GM06990 (cell line): ENCODE measurements around the gene PLAC8.

Experiments
- DNase-seq: peaks from one replicate; pipeline ENCODE4 v3.0.0-alpha.2; 2011; ENCODE audit not compliant: insufficient read length; ENCODE audit errors: extremely low read depth
- H3K27me3 ChIP-seq: replicated peaks from 2 replicates; pipeline ENCODE4 v1.6.0; 2011; ENCODE audit warnings: low read length; ENCODE audit not compliant: control insufficient read depth, insufficient read depth
- H3K36me3 ChIP-seq: 2 replicates; pipeline ENCODE4 v1.5.1; 2011; ENCODE audit warnings: low read length; ENCODE audit not compliant: control insufficient read depth, insufficient read depth
- H3K4me3 ChIP-seq: replicated peaks from 2 replicates; pipeline ENCODE4 v1.5.1; 2011; ENCODE audit warnings: low read depth, mild to moderate bottlenecking, control low read depth, low read length
- CTCF ChIP-seq: IDR thresholded peaks from 2 replicates; pipeline ENCODE4 v1.5.1; 2011; ENCODE audit warnings: low read length, control low read depth, mild to moderate bottlenecking, inconsistent platforms; ENCODE audit not compliant: insufficient read depth, poor library complexity, severe bottlenecking

The PLAC8 gene

GRCh38 chr4:83109480-83110222, 4.9 kb downstream of the PLAC8 start:
- DNase-seq, result peak; percentile 74
- no peaks in the 10 kb centered on the region for H3K27me3 ChIP-seq
- TF ChIP-seq CTCF, result no peak
- H3K36me3 ChIP-seq, result peaks cover 5% of the 10 kb centered on the region
- peak overlapping the region; percentile 76 for H3K4me3 ChIP-seq

DNA sequence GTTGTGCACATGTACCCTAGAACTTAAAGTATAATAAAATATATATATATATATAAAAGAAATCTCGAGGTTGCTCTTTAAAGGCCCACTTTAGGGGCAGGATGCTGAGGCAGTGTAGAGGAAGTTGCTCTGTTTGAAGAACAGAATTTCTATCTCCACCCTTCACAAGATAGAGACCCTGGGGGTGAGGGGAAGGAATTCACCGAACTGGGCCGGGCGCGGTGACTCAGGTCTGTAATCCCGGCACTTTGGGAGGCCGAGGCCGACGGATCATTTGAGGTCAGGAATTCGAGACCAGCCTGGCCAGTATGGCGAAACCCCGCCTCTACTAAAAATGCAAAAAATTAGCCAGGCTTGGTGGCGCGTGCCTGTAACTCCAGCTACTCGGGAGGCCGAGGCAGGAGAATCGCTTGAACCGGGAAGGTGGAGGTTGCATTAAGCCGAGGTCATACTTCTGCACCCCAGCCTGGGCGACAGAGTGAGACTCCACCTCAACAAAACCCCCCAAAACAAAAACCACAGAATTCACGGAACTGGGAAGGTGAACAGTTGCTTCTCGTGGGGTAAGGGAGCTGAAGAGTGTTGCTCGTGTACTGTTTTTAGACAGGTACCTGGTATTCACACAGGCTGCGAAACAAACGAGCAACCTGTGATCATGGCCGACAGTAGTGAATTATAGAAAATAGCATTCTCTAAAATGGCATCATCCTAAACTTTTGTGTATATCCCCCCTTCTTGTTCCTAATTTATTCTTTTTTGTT, 6.2 kb downstream of the PLAC8 start:
- Histone ChIP-seq H3K36me3 (peaks cover 6% of the 10 kb centered on the region), H3K27me3 (no peaks in the 10 kb centered on the region), H3K4me3 (peak overlapping the region; percentile 76)
- no peak for DNase-seq
- no peak for TF ChIP-seq CTCF

DNA sequence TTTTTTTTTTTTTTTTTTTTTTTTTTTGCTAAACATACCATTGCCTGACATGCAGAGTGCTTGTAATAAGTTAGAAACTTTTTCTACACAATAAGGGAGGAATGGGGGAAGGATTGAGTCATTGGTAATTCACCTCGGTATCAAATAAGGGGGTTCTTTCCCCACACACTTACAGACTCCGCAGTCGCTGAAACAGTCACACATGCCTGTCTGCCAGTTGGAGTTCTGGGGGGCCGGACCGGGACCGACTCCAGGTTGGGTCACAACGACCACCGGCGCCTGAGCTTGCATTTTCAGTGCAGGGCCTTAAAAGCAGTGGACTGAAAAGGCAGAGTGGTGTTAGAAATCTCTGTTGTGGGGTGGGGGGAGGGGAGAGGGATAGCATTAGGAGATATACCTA, 6.9 kb downstream of the PLAC8 start:
- H3K4me3 ChIP-seq, result no peak overlapping the region
- no peak for DNase-seq
- no peaks in the 10 kb centered on the region for H3K27me3 ChIP-seq
- no peak for TF ChIP-seq CTCF
- H3K36me3 ChIP-seq, result peaks cover 6% of the 10 kb centered on the region

DNA sequence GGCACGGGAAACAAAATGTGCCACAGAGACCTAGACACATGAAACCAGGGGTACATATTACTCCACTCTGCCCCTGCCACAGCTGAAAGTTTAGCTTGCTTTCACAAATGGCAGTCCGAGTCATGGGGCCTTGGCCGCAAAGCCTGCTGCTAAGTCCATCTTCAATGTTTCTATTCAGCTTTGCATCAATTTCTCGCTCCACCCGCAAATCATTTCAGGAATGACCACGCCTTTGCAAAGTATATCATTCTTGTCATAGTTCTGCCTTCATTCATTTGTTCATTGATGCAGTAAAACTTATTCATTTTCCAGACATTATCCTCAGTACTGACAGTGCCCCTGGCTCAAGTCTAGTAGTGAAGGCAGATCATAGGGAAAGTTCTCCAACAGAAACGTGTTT, 9.5 kb downstream of the PLAC8 start:
- H3K4me3 ChIP-seq, result no peak overlapping the region
- no peak for DNase-seq
- H3K36me3 ChIP-seq, result peaks cover 8% of the 10 kb centered on the region
- TF ChIP-seq CTCF, result no peak
- no peaks in the 10 kb centered on the region for H3K27me3 ChIP-seq

DNA sequence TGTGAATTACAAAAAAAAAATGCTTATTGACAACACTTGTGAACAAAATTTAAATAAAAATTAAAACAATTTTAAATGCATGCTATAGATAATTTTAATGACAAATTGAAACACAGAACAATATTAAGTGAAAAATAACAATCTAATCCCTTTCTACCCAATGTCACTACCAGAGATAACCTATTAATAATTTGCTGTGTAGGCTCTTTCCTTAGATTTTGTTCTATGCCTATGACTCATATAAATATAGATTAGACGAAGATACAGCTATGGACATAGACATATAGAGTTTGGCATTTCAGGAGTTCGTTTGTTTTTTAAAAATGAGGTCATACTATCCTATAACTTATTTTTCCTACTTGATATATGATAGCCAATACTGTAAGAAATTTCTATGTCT, 18.1 kb downstream of the PLAC8 start:
- Histone ChIP-seq H3K4me3 (no peak overlapping the region), H3K27me3 (no peaks in the 10 kb centered on the region), H3K36me3 (peaks cover 10% of the 10 kb centered on the region)
- DNase-seq, result no peak
- TF ChIP-seq CTCF, result no peak
